H1 (cell line): Measurements from ENCODE around the gene KLHL24.

ENCODE experiments used
- ASH2L ChIP-seq: fragments of 200-600, 300-600 bp; sonication (generic); IDR thresholded peaks from one replicate; pipeline ENCODE4 v1.7.1; 2017; ENCODE audit warnings: low read length
- CTCF ChIP-seq, 3 experiments: IDR thresholded peaks; 1 replicate in 2 of 3; 2 replicates in 1 of 3; pipeline versions ENCODE4 v1.5.1 to v1.6.1; 2011; ENCODE audit warnings: low read length in 3 of 3, mild to moderate bottlenecking in 3 of 3, inconsistent platforms in 2 of 3, low read depth in 1 of 3, moderate library complexity in 1 of 3; ENCODE audit not compliant: insufficient read depth in 1 of 3; ENCODE audit errors: control extremely low read depth in 1 of 3
- EZH2 ChIP-seq: fragments of 200-600 bp; sonication (generic); IDR thresholded peaks from 2 replicates; pipeline ENCODE4 v1.7.1; 2012; ENCODE audit warnings: low read depth, mild to moderate bottlenecking, moderate library complexity, low read length, inconsistent platforms; ENCODE audit not compliant: severe bottlenecking
- MAFK ChIP-seq: IDR thresholded peaks from 2 replicates; pipeline ENCODE4 v1.6.1; 2012; ENCODE audit warnings: low read depth, mild to moderate bottlenecking, improper control_type of control experiment, low read length
- MAX ChIP-seq: IDR thresholded peaks from 2 replicates; pipeline ENCODE4 v1.6.1; 2012; ENCODE audit warnings: inconsistent platforms
- TCF12 ChIP-seq: IDR thresholded peaks from 2 replicates; pipeline ENCODE4 v1.6.1; 2011; ENCODE audit warnings: low read depth, mild to moderate bottlenecking, low read length
- TF ChIP-seq, protein P1 (sequence below): IDR thresholded peaks from 2 replicates; pipeline ENCODE4 v1.6.1; 2011; ENCODE audit warnings: low read depth, mild to moderate bottlenecking, low read length; ENCODE audit not compliant: insufficient read depth

DNA sequence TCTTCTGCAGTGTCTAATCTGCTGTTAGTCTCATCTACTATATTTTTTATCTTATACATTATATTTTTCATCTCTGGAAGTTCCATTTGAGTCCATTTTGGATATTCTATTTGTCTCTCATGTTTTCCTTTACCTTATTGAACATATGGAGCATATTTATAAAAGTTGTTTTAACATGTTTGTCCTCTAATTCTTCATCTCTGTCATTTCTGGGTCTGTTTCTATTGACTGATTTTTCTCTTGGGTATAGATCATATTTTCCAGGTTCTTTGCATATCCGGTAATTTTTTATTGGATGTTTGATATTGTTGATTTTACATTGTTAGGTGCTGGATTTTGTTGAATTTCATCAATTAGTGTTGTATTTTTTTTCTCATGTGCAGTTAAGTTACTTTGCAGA lies 37.5 kb upstream of the KLHL24 start:
- no peak for TF ChIP-seq CTCF (IDR thresholded peaks at IDR 0.05; ENCODE audit: control extremely low read depth in 1 of 3, insufficient read depth in 1 of 3, low read depth in 1 of 3, low read length in 3 of 3)
- no peak for TF ChIP-seq MAFK
- no peak for TF ChIP-seq EZH2
- TF ChIP-seq MAX, result no peak
- no peak for TF ChIP-seq TCF12
- TF ChIP-seq, protein P1, sequence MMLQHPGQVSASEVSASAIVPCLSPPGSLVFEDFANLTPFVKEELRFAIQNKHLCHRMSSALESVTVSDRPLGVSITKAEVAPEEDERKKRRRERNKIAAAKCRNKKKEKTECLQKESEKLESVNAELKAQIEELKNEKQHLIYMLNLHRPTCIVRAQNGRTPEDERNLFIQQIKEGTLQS, result no peak
- TF ChIP-seq ASH2L, result no peak
